C4-2B (cell line): ENCODE results near the gene RIN3.

Experiments
- CTCF ChIP-seq: fragments of 450-650 bp; conservative IDR thresholded peaks from 2 replicates; pipeline ENCODE4 v1.5.1; 2017; ENCODE audit warnings: mild to moderate bottlenecking
- ZFX ChIP-seq: fragments of 450-650 bp; IDR thresholded peaks from 2 replicates; pipeline ENCODE4 v1.6.1; 2017

- no peak for TF ChIP-seq CTCF
- TF ChIP-seq ZFX, result no peak
These were observed 50.2 kb downstream of the RIN3 start for GRCh38 chr14:92563765-92564285.
